Effector memory CD8-positive, alpha-beta T cell (primary cell): ENCODE measurements around the gene ESD.
A peak's percentile ranks its signal among the peaks of the same experiment; 100 is the strongest.

ENCODE experiments used
- ATAC-seq: fragments of 150-1000 bp; cut with Tn5 transposase; replicated peaks from 2 replicates; pipeline ENCODE4 v1.10.0; 2021; ENCODE audit warnings: mild to moderate bottlenecking, moderate library complexity
- DNase-seq, 3 experiments: peaks; one replicate each; pipeline ENCODE4 v3.0.0; 2021
- H3K27ac Mint-ChIP-seq, 2 donors: one replicate each; pipeline ENCODE4 v1.8.0; 2022; ENCODE audit warnings: mild to moderate bottlenecking in 2 of 2, mixed read lengths in 2 of 2, moderate library complexity in 2 of 2
- H3K27me3 Mint-ChIP-seq, 2 donors: one replicate each; pipeline ENCODE4 v1.8.0; 2022; ENCODE audit warnings: mixed read lengths in 2 of 2
- H3K36me3 Mint-ChIP-seq: one replicate; pipeline ENCODE4 v1.8.0; 2022; ENCODE audit warnings: mild to moderate bottlenecking, moderate library complexity, mixed read lengths; ENCODE audit not compliant: insufficient read depth
- H3K4me1 Mint-ChIP-seq, 2 donors: one replicate each; pipeline ENCODE4 v1.8.0; 2022; ENCODE audit warnings: low read depth in 2 of 2, mixed read lengths in 2 of 2
- H3K4me3 Mint-ChIP-seq, 2 donors: one replicate each; pipeline ENCODE4 v1.8.0; 2022; ENCODE audit warnings: mild to moderate bottlenecking in 2 of 2, mixed read lengths in 2 of 2, moderate library complexity in 2 of 2
- H3K9me3 Mint-ChIP-seq, 2 donors: one replicate each; pipeline ENCODE4 v1.8.0; 2022; ENCODE audit warnings: mixed read lengths in 2 of 2

Gene ESD

DNA sequence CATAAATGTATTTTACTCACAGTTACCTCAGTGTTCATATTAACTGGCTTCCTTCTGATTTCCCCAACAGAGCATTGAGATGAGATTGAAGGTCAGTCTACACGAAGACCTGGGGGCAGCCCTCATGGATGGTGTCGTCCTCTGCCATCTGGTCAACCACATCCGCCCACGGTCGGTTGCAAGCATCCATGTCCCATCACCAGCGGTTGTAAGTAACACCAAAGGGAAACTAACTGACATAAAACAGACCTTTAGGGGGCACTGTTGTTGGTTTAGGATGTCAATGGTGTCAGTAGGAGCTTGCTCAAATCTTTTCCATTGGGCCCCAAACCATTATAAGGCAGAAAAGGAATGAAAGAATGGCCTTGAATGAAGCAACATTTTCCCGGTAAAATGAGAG, 68.2 kb downstream of the ESD start:
- no peak overlapping the region for H3K4me3 Mint-ChIP-seq
- H3K9me3 Mint-ChIP-seq: no peaks in the 10 kb centered on the region
- H3K4me1 Mint-ChIP-seq: peaks cover 10 to 20% of the 10 kb centered on the region in 2 donors
- peak overlapping the region in 1 of 2 donors; percentile 38 for H3K27ac Mint-ChIP-seq
- peaks cover 47% of the 10 kb centered on the region for H3K36me3 Mint-ChIP-seq
- ATAC-seq (peak; percentile 27), DNase-seq (no peak)
- no peaks in the 10 kb centered on the region for H3K27me3 Mint-ChIP-seq

DNA sequence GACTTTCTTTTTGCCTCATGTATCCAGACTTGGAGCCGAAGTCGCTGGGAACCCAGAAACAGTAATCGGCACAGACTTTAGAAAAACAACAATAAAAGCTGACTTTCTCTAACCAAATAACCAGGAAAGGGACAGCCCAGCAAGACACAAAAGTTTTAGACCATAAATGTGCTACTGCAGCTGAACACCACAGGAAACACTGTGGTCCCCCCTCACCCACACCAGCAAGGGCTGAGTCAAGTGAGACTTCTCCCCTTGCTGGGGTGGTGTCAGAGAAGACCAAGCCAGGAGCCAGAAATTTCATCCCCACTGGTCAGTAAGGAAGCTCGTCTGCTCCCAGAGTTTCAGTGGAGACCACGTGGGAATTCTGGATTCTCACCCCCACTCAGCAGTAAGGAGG, 70.6 kb downstream of the ESD start:
- Mint-ChIP-seq H3K36me3 (peaks cover 48% of the 10 kb centered on the region), H3K9me3 (no peaks in the 10 kb centered on the region), H3K27ac (peak overlapping the region in 1 of 2 donors; percentile 59), H3K27me3 (no peaks in the 10 kb centered on the region), H3K4me3 (peak overlapping the region in 1 of 2 donors; percentile 36), H3K4me1 (peaks cover 10 to 20% of the 10 kb centered on the region in 2 donors)
- ATAC-seq: peak; percentile 62
- DNase-seq: peak; percentile 5 to 17 (median 15)
